Esophagus mucosa (tissue), 1 donor: ENCODE results near the gene HOXC9. TPM values are rescaled to one million over a fixed set of nuclear protein-coding genes. Genes with fewer than 3 reads are reported as not detected.

Experiments used
- ATAC-seq: fragments of 200-7000 bp; cut with Tn5 transposase; one replicate; pipeline ENCODE4 v1.9.1; 2020
- total RNA-seq: library from RNA; stranded (reverse); gene quantifications from one replicate; pipeline ENCODE4 v1.2.4, GENCODE V29; 2023
- donor health status: DM: yes; HTN: yes; CAD: no.

Gene HOXC9
- total RNA-seq, 1 donor from 2014 or later = 1.2 TPM

DNA sequence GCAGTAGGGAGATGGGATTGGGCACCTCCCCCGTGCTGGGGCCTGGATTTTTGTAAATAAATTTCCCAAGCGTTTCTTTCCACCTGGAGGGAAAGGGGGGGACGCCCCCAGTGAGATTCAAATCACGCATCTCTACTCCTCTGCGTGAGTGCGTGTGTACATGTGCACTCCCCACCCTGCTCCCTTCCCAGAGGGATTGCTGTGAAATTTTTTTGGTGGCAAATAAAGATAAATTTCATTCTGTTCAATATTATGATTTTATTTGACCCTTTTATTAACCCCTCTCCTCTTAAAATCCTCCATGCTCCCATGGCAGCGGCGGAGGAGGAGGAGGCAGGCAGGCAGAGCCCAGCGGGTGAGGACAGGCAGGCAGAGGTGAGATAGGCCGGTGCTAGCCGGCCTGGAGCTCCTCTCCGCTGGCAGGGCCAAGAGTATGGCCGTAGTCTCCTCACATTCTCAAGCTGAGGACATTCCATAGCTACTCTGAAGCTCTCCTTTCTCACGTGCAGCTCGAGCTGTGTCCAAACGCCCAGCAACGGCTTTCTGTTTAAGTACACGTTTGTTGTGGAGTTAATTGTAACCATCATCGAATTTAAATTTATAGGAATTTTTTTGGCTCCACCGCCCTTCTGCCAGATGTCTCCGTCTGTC, 23.7 kb upstream of the HOXC9 start:
- ATAC-seq = no peak

DNA sequence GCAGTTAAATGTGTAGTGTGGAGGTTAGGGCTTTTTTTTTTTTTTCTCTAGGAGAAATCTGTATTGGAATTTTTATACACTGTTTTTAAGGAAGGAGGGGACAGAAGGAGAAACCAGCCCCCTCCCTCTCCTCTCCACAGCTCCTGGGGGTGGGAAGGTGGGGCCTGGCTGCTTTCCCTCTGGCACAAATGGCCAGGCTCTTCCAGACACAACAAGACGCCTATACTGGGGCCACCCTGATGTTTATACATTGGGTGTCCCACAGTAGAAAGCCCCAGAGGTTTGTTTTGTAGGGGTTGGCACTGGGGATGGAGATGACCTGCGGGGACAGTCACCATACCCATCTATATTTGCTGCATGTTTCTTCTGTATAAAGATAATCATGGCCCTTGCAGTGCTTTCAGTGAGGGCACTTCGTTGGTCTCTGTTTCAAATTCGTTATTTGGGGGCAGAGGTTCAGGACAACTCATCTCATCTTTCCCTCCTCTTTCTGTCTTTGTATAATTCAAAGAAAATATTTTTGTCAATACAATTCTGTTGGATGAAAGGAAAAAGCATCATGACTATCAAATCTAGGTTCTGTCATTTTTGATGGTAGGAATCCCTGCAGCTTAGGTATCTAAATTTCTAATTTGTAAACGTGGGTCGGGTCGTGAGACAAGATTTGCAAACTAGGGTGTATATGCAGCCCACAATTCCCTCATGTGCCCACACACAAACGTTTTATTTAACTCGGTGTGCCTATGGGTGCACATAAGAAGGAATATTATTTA, 23.0 kb upstream of the HOXC9 start:
- no peak for ATAC-seq

DNA sequence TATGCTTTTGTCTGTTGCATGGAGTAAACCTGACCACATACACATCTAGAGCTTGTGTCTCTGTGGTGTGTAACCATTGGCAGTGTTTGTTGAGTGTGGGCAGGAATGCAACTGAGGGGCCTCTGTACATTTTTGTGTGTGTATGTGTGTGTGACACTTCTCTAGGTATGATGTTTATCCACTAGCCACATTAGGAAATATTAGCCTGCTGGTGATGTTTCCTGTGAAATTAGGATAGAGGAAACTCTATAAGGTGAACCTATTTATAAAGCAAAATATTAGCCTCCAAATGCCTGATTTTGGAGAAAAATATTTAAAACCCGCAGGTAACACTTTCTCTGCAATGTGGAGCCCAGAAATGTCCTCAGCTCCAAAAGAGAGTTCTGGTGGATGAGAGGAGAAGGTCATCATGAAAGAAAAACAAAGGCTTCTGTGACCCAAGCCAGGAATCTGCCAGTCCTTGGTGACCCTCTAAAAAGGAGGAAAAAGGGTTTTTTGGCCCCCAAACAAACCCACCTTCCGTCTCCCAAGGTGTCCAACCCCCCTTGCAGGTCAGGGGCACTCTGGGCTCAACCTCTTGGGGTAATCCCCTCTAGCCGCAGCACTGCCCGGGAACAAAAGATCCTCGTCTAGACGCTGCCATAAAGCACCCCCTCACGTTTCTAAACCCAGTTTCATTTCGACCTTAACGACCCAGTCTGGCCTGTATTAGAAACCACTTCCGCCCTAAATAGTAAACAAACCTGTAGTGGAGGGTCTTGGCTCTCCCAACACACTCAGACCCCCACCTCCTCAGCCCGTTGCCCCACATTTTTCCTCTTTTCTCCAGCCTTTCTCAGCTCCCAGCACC, 22.1 kb upstream of the HOXC9 start:
- no peak for ATAC-seq

DNA sequence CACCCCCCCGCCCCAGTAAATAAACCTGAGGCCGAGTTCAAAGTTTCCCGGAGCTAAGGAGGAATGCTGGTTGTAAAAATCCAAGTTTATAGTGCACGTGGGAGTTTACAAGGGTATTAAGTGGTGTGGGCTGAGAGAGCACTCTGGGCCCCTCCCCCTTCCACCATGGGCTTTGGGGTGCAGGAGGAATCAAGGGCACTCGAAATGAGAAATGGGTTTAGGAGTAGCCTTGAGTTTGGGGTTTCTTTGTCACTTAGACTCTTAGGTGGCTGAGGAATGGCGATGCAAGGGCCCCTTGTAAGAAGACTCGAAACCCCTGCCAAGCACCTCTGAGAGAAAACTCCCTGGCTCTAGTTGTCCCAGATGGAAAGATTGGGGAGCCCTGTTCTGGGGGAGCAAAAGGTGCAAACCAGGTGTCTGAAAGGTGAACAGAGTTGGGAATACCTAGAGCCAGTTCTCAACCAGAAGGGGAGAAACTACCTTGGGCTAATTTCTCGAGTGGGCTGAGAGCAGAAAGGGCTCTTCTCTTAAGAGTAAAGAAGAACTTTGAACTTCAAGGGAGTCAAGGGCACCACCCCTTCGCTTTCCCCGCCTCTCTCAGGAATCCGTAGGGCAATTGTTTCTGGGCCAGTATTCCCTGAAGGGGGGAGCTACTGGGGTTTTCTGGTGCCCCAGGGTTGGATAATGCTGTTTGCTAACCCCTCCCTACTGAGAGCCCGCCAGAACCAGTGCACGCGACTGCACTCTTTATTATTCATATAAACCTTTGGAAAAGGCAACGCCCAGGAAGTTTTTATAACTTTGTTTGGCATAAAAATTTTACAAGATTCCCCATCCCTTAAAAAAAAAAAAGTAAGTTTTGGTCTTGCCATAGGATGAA, 21.2 kb upstream of the HOXC9 start:
- ATAC-seq = no peak

DNA sequence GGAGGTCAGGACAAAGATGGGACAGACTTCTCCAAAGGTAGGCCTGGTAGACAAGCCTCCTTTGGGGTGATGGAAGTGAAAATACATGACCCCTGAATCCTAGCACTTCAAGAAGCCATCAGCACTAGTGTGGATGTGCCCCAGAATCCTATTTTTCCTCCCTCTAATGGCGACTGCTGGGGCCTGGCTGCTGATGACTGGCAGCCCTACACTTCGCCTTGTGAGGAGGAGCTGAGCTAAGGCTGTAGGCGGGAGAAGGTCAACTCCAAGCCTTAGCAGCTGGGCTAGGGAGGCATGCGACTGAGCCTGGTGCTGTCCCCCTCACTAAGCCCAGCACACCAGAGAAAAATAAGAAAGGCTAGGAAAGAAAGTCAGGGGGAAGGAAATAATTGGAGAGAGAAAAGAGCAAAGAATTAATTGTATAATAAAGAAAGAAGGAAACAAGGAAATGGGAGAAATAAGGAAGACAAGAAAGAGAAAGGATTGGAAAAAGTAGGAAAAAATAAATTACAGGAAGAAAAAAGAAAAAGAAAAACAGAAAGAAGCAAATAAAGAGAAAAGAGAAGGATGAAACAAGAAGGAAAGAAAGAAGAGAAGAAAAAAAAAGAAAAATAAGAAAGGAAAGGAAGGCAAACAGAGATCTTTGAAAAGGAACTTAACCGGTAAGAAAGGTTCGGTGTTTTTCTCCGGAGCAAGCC, 19.7 kb upstream of the HOXC9 start:
- ATAC-seq = no peak

DNA sequence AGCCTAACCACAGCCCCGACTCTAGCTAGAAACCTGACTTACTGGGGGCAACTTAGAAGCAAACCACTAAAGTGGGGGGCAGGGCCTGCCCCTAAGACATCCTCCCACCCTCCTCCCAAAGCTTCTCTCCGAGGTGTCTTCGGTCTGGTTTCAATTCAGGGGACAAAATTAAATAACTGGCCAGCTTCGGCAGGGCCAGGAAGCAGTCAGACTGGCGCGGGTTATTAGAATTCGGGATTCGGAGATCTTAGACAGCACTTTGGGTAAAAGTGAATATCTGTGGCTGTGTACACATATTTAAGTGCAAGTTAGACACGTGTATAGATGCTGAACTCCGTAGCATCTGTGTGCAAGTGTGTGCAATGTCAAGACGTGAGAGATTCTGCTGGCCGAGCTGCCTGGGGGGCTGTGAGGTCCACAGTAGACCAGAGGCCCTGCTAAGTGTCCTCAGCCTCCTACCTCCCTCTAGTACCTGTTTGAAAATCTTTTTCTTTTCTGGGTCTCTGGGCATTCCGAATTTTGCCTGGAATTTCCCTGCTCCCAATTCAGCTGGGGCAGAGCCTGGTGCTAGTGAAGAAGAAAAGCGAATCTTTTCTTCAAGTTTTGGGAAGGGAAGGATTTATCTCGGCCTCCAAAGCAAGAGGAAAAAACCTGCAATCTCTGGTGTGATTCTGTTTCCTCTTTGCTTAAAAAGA, 19.0 kb upstream of the HOXC9 start:
- no peak for ATAC-seq

DNA sequence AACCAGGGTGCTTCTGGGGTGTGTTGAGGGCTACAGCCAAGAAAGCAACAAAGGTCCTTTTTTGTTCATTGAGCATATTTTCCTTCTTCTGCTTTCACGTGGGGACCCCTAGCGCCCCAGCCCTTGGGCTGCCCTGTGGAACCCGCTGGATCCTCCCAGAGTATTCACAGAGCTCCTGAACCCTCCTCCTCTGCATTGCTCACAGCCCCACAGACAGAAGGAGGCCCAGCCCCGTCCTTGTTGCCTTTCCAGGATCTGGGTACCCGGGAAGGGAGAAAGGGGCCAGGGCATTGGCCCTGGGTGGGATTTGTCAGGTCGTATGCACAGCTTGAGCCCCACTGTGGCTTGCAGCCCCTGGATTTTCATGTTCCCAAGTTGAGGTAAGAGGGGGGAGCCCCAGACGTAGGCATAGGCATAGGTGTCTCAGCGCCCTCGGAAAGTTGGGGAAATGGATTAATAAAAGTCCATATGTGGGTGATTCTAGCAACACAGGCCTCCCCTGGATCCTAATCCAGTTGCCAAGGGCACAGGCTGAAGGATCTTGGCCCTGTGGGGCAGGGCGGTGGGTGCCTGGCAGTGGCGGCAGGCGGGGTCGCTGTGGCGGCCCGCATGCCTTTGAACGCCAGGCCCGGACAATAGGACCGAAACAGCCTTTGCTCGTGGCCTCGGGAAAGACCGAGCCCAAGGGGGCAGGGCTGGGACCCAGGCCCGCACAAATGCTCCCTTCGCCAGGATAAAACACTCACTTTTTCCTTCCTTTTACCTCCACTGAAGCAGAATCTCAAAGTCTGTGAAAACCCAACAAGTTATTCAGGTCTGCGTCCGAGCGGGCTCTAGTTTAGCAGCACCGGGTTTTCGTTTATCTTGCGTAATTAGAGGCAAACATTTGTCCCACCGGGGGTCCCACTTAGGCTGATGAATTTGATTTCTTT, 18.1 kb upstream of the HOXC9 start:
- ATAC-seq = no peak

DNA sequence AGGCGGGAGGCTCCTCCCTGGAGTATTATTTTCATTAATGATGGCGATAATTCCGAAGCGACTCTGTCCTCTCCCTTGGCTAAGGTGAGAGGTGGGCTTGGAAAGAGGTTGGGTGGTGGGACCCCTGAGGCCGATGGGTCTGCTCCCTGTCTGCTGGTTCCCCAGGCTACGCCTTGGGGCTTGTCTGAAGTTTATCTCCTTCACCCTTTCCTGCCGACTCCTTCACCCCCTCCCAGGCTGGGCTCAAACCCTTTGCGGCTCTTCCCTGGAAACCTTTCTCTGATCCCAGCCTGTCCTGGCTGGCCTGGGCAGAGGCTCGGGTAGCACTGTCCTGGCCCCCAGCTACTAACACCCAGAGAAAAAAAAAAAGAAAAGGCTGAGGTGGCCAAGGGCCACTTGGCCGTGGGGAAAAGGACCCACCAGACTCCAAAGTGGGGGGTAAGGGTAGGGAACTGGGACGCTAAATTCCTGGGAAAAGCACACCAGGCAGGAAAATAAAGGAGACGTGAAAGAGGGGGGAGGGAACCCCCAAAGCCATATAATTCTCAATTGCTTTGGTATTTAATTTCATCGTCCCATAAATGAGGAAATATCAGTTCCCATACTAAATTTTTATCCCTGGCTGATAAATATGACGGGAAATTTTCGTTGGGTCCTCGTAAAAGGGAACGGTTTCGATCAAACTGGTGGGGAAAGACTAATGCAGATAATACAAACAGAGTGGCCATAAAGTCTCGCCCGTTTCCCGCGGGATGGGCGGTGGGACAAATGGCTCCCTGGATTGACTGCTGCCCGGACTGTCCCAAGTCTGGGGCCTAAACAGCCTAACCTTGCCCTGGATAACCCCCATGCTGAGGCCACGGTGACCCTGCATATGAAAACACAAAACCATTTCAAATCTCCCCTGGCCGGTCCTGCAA, 17.1 kb upstream of the HOXC9 start:
- ATAC-seq = no peak

DNA sequence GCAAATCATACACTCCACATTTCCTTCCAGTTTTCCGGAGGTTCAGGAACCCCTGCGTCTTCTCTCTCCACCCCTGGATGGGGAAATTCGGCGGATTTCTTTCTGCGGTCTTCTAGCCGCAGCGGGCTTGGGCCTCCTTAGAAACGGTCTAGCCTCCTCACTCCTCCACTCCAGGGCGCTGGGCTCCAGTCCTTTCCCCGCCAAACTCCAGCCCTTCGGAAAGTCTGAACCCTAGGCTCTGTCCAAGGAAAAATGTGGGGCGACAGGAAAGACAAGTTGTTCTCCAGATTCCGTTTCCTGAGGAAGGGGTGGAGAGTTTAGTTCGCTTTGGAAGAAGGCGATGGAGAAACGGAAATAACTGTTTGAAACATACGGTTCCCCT, 16.4 kb upstream of the HOXC9 start:
- ATAC-seq = no peak

DNA sequence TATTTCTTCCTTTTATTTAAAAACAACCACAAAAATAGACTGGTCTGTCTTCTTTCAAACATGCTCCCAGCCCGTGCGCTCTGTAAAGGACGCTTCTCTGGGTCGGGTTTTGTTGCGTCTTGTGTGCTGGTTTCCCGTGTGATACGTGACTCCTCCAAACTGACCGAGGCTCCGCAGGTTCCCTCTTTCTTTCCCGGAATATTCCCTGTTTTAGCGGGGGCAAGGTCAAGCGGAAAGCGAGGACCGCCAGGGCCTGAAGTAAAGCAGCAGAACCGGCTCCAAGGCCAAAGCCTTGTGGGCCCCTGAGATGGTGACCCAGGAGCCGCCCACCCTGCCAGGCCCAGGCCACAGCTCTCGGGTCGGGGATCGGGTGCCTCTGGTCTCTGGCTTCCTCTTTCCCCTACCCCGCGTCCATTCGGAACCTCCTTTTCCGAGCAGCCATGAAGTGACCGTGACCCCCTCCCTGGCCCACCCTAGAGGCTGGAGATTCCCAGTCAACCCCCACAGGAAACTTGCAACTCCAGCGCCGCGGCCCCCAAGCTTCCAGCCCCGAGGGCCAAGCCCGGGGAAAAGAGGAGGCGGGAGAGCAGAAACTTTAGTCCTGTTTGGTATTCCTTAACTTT, 15.9 kb upstream of the HOXC9 start:
- no peak for ATAC-seq

DNA sequence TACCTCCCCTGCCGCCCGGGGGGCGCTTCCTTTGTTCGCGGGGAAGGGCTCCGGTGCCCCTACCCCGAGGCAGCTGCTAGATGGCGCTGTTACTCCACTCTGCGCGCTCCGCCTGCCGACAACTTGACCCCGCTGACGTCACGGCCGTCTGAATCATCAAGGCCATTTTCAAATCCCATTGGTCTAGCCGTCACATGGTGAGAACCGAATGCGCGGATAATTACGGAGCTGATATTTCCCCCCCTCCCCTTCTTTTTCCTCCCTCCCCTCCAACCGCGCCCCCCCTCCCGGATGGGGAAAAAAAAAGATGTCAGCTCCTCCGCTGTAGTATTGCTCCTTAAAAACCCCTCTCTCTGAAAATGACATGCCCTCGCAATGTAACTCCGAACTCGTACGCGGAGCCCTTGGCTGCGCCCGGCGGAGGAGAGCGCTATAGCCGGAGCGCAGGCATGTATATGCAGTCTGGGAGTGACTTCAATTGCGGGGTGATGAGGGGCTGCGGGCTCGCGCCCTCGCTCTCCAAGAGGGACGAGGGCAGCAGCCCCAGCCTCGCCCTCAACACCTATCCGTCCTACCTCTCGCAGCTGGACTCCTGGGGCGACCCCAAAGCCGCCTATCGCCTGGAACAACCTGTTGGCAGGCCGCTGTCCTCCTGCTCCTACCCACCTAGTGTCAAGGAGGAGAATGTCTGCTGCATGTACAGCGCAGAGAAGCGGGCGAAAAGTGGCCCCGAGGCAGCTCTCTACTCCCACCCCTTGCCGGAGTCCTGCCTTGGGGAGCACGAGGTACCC, 14.9 kb upstream of the HOXC9 start, which contains the start of gene HOXC10:
Gene HOXC10 (plus strand): TSS at position 246 of the 791 bp plus-strand sequence. CDS start 114 bp downstream, at position 360.
- ATAC-seq = peak; percentile 88

DNA sequence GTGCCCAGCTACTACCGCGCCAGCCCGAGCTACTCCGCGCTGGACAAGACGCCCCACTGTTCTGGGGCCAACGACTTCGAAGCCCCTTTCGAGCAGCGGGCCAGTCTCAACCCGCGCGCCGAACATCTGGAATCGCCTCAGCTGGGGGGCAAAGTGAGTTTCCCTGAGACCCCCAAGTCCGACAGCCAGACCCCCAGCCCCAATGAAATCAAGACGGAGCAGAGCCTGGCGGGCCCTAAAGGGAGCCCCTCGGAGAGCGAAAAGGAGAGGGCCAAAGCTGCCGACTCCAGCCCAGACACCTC, 14.3 kb upstream of the HOXC9 start:
- no peak for ATAC-seq

DNA sequence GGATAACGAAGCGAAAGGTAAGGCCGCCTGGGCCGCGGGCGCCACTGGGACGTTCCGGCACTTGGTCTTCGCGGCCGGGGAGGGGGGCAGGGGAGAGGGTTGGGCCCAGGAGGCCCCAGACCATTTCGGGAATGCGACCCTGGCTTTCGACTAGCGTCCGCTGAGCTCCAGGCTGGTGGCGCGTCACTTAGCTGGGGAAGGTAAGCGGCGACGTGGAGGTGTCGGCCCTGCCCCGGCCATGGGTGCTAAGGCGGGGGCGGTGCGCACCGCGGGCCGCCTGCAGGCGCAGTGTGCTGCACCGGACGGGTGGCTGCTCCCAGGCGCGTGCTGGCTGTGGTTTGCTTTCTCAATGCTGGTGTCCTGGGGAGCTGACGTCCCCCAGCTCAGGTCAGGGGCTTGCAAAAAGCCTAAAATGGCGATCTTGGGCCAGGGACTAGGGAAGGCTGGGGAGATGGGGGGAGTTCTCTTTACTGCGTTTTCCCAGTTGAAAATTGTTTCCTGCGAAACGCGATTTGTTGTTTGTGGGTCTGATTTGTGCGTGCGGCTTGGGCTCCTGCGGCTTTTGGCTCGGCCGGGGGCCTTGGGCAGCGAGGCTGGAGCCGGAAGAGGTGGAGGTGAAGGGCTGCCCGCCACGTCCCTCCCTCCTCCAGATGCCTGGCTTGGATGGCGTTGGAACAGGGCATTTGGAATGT, 13.8 kb upstream of the HOXC9 start:
- ATAC-seq = peak; percentile 60

DNA sequence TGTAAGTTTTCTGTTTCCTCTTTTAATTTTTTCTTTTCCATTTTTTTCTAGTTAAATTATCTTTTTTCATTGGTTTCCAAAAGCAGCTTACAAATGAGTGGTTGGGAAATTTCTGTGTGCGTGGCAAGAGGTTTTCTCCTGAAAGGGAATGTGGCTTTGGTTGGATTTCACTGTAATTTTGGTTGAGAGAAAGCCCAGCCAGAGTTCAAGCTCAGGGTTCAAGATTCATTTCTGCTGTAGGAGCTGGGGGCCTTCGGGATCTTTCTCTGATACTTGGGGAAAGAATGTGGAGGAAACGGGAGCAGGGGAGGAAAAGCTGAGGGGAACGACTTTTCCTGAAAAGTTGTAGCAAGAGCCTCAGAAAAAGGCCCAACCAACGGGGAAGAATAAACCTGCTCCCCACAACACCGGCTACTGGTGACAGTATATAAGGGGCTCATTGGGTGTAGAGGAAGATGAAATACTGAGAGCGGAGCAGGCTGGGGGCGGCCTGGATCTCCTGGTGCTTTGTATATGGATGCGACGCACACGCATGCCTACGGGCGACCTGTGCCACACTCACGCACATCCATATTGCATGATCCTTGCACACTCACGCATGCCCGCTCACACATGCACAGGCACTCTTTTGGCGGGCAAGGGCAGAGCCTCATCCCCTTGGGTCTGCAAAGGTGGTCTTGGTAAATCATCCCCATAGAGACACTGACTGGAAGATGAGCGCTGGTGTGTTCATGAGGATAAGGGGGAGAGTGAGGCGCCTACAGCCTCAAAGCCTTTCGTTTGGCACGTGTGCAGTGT, 13.1 kb upstream of the HOXC9 start:
- no peak for ATAC-seq

DNA sequence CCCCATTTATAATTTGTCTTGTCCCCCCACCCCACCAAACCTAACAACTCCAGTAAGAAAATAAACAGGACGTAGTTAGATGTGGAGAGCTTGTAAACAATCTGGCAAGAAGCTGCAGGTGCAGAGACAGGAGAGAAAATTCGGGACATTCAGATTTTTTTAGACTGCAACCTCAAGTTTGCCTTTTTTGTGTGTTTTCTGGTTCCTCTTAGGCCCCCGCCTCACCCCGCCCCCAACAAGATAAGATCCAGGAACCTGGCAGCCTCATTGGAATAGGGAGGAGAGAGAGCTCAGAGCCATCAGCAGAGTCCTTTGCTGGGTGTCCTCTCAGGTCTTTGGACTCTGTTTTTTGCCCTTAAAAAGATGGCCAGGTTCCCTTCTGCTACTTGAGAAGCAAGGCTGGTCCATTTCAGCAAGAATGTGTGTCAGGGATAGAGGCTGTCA, 12.2 kb upstream of the HOXC9 start:
- no peak for ATAC-seq
